Adrenal gland (tissue), 12 donors: ENCODE measurements around the gene ACTA1. TPM values are rescaled to one million over a fixed set of nuclear protein-coding genes. Genes with fewer than 3 reads are reported as not detected.

Source experiments
- DNase-seq, 7 donors: peaks; one replicate each; pipeline ENCODE4 v3.0.0-alpha.2; 2019 to 2020
- H3K27ac ChIP-seq, 5 donors: fragments of 200-600 bp; sonication (generic) in 4 of 5; 1 replicate in 3 of 5; 2 replicates in 2 of 5; pipeline versions ENCODE4 v1.5.1 to v1.8.0; 2016 to 2020; ENCODE audit warnings: mild to moderate bottlenecking in 1 of 5
- H3K27me3 ChIP-seq: fragments of 200-600 bp; 2 replicates; pipeline ENCODE4 v1.8.0; 2021
- H3K36me3 ChIP-seq, 2 donors: fragments of 200-600 bp; replicated peaks in 1 of 2; 1 replicate in 1 of 2; 2 replicates in 1 of 2; pipeline versions ENCODE4 v1.5.1 to v1.8.0; 2018 to 2022
- H3K4me1 ChIP-seq, 2 donors: fragments of 200-600 bp; replicated peaks in 1 of 2; 1 replicate in 1 of 2; 2 replicates in 1 of 2; pipeline versions ENCODE4 v1.5.1 to v1.8.0; 2018 to 2021
- H3K4me3 ChIP-seq, 4 donors: fragments of 200-600 bp; sonication (generic) in 3 of 4; one replicate each; pipeline ENCODE4 v1.5.1; 2016 to 2018
- H3K9me3 ChIP-seq, 3 donors: fragments of 200-600 bp; sonication (generic) in 1 of 3; replicated peaks in 1 of 3; 1 replicate in 2 of 3; 2 replicates in 1 of 3; pipeline versions ENCODE4 v1.5.1 to v1.8.0; 2016 to 2021
- POLR2A ChIP-seq, 2 donors: fragments of 450-650 bp; IDR thresholded peaks; one replicate each; pipeline ENCODE4 v1.6.1; 2017; ENCODE audit warnings: antibody characterized with exemption in 2 of 2, mild to moderate bottlenecking in 2 of 2, moderate library complexity in 1 of 2
- WGBS, 4 donors: extraction: QIAGEN DNeasy Blood & Tissue Kit in 2 of 4; methylation state at CpG; one replicate each; pipeline versions ENCODE4 v1.1.5 to v1.1.7; 2013 to 2017; 5-methylcytosine and 5-hydroxymethylcytosine counted together
- intact Hi-C, 2 donors: fragments of 100-400 bp; cut with DNase I; formaldehyde crosslinking; loops; one replicate each; pipeline versions ENCODE4 v1.14.1 to v1.15.0; 2022 to 2023
- polyA plus RNA-seq, 3 donors: library from polyadenylated mRNA; stranded (reverse); fragments of 200-250 nt in 2 of 3; fragments of 350-450 nt in 1 of 3; fragmentation: Illumina TruSeq in 1 of 3; extraction: RNeasy Lipid Tissue Mini Kit (QIAGEN cat#74804) in 1 of 3; gene quantifications; one replicate each; pipeline ENCODE4 v1.2.3, GENCODE V29; 2013 to 2014
- total RNA-seq, 9 donors: library from RNA; depleted of rRNA in 4 of 9; stranded (reverse); fragments of >200 nt in 4 of 9; fragments of 120-200 nt in 1 of 9; fragmentation: NEBNext Ultra II Directional in 1 of 9; extraction: Animal tissue kit (Norgen Biotek cat#: 25700) in 1 of 9; gene quantifications; one replicate each; pipeline versions ENCODE4 v1.1.0 to v1.2.4, GENCODE V29; 2013 to 2023
- TF ChIP-seq, protein P1 (sequence below), 6 experiments: fragments of 450-650 bp in 4 of 6; fragments of 200-600 bp in 2 of 6; sonication (generic) in 1 of 6; IDR thresholded peaks; 1 replicate in 5 of 6; 2 replicates in 1 of 6; pipeline versions ENCODE4 v1.5.1 to v1.8.0; 2016 to 2021; ENCODE audit warnings: antibody characterized with exemption in 6 of 6, mild to moderate bottlenecking in 2 of 6, moderate library complexity in 1 of 6
- donor health status: healthy with polysubstance abuse.
- donor health status: Bipolar disorder and iron deficiency.
- donor health status: DM: yes; HTN: yes; CAD: no.
- donor health status: DM: no; HTN: no; CAD: no.
- donor health status: DM: no; HTN: no; CAD: no.
- donor health status: DM: yes; HTN: yes; CAD: no.

ACTA1 gene
- total and polyA plus RNA-seq, 12 donors = 0.14 to 53.3 (median 1.1) TPM; not detected in 4

DNA sequence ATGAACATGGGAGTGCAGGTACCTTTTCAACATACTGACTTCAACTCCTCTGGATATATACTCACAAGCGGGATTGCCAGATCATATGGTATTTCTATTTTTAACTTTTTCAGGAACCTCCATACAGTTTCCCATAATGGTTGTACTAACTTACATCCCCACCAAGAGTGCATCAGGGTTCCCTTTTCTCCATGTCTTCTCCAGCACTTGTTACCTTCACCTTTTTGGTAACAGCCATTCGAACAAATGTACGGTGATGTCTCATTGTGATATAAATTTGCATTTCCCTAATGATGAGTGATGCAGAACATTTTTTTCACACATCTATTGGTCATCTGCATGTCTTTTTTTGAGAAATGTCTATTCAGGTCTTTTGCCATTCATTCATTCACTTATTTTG, 25.9 kb upstream of the ACTA1 start:
- Histone ChIP-seq H3K4me1 (no peaks in the 10 kb centered on the region), H3K9me3 (no peaks in the 10 kb centered on the region), H3K27me3 (no peaks in the 10 kb centered on the region), H3K36me3 (peaks cover 0 to 73% of the 10 kb centered on the region in 2 donors), H3K27ac (no peak overlapping the region), H3K4me3 (no peak overlapping the region)
- 94 to 99% (median 98%) methylated on average over 3 of the region's 3 CpGs for WGBS, 4 donors
- TF ChIP-seq, protein P1, sequence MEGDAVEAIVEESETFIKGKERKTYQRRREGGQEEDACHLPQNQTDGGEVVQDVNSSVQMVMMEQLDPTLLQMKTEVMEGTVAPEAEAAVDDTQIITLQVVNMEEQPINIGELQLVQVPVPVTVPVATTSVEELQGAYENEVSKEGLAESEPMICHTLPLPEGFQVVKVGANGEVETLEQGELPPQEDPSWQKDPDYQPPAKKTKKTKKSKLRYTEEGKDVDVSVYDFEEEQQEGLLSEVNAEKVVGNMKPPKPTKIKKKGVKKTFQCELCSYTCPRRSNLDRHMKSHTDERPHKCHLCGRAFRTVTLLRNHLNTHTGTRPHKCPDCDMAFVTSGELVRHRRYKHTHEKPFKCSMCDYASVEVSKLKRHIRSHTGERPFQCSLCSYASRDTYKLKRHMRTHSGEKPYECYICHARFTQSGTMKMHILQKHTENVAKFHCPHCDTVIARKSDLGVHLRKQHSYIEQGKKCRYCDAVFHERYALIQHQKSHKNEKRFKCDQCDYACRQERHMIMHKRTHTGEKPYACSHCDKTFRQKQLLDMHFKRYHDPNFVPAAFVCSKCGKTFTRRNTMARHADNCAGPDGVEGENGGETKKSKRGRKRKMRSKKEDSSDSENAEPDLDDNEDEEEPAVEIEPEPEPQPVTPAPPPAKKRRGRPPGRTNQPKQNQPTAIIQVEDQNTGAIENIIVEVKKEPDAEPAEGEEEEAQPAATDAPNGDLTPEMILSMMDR (IDR thresholded peaks at IDR 0.05) = no peak
- TF ChIP-seq POLR2A (IDR thresholded peaks at IDR 0.05) = no peak
- no peak for DNase-seq
- intact Hi-C loops = no loop called here

DNA sequence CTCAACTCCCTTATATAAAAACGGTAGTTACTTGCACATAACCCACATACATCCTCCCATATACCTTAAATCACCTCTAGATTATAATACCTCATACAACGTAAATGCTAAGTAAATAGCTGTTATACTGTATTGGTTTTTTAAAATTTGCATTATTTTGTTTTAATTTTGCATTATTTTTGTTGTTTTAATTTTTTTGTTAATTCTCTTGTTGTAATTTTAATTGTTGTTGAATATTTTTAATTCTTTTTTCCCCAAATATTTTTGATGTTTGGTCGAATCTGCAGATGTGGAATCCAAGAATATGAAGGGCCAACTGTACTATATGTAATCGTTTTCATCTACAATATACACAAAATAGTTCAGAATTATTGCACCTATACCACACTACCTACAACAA, 23.5 kb upstream of the ACTA1 start:
- H3K4me1 ChIP-seq = no peaks in the 10 kb centered on the region
- no peak overlapping the region for H3K4me3 ChIP-seq
- TF ChIP-seq, protein P1 (IDR thresholded peaks at IDR 0.05) = no peak
- no peak overlapping the region for H3K27ac ChIP-seq
- H3K9me3 ChIP-seq = no peaks in the 10 kb centered on the region
- WGBS, 4 donors = 83 to 88% (median 85%) methylated on average over 4 of the region's 4 CpGs
- intact Hi-C loops = no loop called here
- H3K27me3 ChIP-seq = no peaks in the 10 kb centered on the region
- peaks cover 0 to 50% of the 10 kb centered on the region in 2 donors for H3K36me3 ChIP-seq
- DNase-seq = no peak

DNA sequence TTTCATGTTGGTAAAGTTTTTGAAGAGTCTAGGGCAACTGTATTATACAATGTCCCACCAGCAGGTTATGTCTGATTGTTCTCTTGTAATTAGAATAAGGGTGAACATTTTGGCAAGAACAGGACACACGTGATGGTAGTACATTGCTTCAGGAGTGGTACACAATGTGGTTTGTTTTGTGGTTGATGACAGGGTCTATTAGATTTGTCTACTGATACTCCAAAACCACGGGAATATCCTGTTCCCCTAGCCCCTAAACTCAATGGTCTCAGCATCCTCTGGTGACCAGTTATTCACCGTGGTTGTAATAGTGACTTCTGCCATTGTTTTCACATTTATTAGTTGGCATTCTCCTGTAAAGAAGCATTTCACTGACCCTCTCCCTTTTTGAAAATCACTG, 22.1 kb upstream of the ACTA1 start:
- peaks cover 0 to 50% of the 10 kb centered on the region in 2 donors for H3K36me3 ChIP-seq
- no peak for DNase-seq
- no peaks in the 10 kb centered on the region for H3K9me3 ChIP-seq
- 68 to 82% (median 72%) methylated on average over 3 of the region's 3 CpGs for WGBS, 4 donors
- intact Hi-C loops = no loop called here
- H3K27ac ChIP-seq = no peak overlapping the region
- H3K27me3 ChIP-seq = no peaks in the 10 kb centered on the region
- TF ChIP-seq POLR2A (IDR thresholded peaks at IDR 0.05) = no peak
- TF ChIP-seq, protein P1 (IDR thresholded peaks at IDR 0.05) = no peak
- no peaks in the 10 kb centered on the region for H3K4me1 ChIP-seq
- H3K4me3 ChIP-seq = no peak overlapping the region

DNA sequence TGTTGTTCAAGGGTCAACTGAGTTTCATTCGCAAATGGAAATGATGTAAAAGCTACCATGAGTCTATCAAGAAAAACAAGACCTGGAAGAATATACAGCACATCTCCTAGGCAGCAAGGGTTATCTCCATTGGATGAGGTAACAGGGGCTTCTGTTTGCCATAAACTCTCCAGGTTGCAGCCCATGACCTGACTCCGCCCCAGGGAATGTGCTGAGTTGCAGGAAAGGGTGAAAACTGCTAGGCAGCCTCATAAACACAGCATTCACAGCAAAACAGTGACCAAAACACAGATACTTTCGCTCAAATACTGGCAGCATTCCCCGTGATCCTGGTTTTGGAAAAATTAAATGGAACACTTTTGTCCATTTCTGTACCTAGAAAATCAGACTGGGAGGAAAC, 20.2 kb upstream of the ACTA1 start:
- Histone ChIP-seq H3K27ac (no peak overlapping the region), H3K9me3 (no peaks in the 10 kb centered on the region), H3K27me3 (no peaks in the 10 kb centered on the region), H3K4me3 (no peak overlapping the region), H3K36me3 (peaks cover 0 to 41% of the 10 kb centered on the region in 2 donors), H3K4me1 (no peaks in the 10 kb centered on the region)
- intact Hi-C loops = no loop called here
- no peak for DNase-seq
- WGBS, 4 donors = 84 to 98% (median 92%) methylated on average over 4 of the region's 4 CpGs
- TF ChIP-seq POLR2A (IDR thresholded peaks at IDR 0.05) = no peak
- TF ChIP-seq, protein P1 (IDR thresholded peaks at IDR 0.05) = no peak
